NCI-H1694 (cell line): ENCODE data around the gene AMD1.
"Not testable (repeated sequence)": the region's sequence is repeated elsewhere in the genome, so short reads cannot be mapped to it uniquely, and the experiment has no call there.

Source experiments
- DNase-seq: peaks from one replicate; lab custom pipeline; 2025; lab: John Stamatoyannopoulos, UW

Gene AMD1

DNA sequence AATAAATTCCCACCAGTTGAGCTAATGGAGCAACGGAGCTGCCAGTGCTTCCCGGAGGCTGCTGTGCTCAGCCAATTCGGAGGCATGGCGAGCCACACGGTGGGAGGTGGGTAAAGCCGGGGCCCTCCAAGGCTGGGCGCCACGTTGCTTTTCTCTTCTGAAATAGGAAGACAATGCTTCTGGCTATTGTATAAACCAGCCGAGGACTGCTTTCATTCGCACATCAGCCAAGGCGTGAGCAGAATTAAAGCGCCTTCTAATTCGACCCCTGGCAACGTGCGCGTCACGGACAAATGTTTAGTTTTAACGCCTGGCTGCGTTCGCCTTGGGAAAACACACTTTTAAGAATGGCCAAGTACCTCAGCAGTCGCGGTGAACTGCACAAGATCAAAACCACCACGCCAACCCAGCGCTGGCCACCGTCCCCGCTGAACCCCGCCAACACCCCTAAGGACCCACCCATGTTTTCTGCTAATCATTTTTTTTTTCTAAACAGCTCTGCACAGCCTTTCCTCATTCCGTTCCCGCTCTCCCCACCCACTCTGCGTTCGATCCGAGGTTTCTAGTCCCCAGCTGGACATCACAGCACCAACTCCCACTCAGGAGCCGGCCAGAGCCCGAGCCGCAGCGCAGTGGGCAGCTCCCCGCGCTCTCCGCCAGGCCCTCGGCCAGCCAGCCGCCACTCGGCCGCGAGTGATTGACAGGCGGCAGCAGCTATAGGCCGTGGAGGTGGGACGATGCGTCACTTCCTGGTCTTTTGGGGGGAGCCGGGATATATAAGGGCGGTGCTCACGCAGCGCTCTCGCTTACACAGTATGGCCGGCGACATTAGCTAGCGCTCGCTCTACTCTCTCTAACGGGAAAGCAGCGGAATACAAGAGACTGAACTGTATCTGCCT, at the start of gene AMD1:
Gene AMD1 (plus strand): TSS at position 805 of the 899 bp plus-strand sequence. CDS start 321 bp downstream, outside the sequence.
- peak; percentile 89 for DNase-seq

GRCh38 chr6:110826236-110827129, 48.1 kb upstream of the AMD1 start:
- no peak for DNase-seq

DNA sequence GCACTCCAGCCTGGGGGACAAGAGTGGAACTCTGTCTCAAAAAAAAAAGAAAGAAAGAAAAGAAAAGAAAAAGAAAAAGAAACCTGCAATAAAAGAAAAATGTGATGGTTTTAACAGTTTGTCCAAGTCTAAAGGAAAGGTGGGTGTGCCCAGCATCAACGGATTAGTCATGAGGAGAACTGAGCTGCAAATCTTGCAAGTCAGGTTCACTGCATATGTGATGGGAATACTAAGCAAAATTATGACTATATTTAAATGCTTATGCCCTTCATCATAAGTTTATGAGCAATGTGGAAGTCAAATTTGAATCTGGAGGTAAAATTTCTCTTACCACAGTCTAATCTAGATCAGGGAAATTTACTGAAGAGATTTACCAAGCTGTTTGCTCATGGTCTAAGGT, 46.2 kb upstream of the AMD1 start:
- no peak for DNase-seq

- no peak for DNase-seq
Observed at GRCh38 chr6:110831405-110831804, 43.2 kb upstream of the AMD1 start.

DNA sequence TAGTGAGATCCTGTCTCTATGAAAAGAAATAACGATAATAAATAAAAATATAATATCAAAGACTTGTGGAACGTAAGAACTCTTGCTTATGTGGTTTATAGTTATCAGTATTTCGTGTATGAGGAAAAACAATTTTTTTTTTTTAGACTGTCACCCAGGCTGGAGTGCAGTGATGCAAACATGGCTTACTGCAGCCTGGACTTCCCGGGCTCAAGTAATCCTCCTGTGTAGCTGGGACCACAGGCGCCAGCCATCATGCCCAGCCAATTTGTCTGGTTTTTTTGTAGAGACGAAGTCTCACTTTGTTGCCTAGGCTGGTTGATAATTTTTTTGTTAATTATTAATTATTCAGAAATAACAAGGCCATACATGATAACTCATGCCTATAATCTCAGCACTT, 40.8 kb upstream of the AMD1 start:
- no peak for DNase-seq

DNA sequence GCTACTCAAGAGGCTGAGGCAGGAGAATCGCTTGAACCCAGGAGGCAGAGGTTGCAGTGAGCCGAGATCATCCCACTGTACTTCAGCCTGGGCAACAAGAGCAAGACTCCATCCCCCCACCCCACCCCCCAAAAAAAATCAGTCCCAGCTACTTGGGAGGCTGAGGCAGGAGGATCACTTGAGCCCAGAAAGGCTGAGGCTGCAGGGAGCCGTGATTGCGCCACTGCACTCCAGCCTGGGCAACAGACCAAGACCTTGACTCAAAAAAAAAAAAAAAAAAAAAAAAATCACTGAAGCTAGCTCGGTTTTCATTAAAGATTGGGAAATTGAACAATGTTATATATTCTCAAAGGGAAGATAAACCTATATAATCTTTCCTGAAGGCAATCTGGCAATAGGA, 38.8 kb upstream of the AMD1 start:
- DNase-seq, result not testable (repeated sequence)

GRCh38 chr6:110841266-110841665, 33.3 kb upstream of the AMD1 start:
- DNase-seq, result no peak

DNA sequence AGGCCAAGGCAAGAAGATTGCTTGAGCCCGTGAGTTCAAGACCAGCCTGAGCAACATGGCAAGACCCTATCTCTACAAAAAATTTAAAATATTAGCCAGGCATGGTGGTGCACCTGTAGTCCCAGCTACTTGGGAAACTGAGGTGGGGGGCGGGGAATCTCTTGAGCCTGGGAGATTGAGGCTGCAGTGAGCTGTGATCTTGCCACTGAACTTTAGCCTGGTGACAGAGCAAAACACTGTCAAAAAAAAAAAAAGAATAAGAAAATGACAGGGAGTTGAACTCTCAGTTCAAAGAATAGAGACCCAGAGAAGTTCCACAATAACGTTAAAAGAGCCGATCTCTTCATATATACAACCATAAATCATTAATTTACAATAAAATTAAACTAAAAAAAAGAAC, 24.8 kb upstream of the AMD1 start:
- no peak for DNase-seq

DNA sequence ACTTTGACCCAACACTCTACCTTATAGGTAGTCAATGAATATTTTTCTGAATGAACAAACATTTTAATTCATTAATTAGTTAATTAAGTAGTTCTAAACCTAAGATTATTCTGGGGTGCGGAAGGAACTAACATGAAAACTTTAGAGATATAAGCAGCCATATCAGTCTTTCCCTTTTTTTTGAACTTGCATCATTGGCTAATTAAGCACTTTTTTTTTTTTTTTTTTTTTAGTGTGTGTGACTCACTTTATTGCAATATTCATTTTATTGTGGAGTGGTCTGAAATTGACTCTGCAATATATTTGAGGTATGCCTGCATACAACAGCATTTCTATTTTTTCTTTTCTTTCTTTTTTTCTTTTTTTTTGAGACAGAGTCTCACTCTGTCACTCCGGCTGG, 21.8 kb upstream of the AMD1 start:
- no peak for DNase-seq

GRCh38 chr6:110853754-110854477, 20.7 kb upstream of the AMD1 start:
- no peak for DNase-seq

DNA sequence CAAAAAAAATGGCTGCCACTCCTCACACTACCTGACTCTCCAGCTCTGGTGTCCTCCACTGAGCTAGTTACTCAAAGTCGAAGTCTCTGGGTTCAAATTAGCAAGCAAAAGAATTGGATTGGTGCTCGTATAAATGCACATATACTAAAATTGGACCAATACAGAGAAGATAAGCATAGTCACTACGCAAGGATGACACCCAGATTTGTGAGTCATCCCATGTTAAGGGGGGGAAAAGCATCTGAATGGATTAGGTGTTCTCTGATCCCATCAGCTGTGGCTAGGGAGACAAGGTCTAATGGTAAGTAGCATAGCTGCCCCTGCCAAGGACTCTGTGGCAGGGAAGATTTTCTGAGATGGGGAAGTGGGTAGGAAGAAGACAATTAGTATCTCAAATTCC, 18.3 kb upstream of the AMD1 start:
- DNase-seq, result no peak

DNA sequence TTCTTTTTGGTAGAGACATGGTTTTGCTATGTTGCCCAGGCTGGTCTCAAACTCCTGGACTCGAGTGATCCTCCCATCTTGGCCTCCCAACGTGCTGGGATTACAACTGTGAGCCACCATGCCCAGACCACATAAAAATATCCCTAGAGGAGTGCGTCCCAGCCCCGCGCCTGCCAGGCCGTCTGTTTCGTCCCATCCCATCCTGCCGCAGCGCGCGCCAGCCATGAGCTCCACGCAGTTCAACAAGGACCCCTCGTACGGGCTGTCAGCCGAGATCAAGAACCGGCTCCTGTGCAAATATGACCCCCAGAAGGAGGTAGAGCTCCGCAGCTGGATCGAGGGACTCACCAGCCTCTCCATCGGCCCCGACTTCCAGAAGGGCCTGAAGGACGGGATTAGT, 16.6 kb upstream of the AMD1 start:
- no peak for DNase-seq

GRCh38 chr6:110858562-110859214, 15.9 kb upstream of the AMD1 start:
- no peak for DNase-seq

- DNase-seq, result no peak
Observed at GRCh38 chr6:110859335-110859792, 15.2 kb upstream of the AMD1 start.

DNA sequence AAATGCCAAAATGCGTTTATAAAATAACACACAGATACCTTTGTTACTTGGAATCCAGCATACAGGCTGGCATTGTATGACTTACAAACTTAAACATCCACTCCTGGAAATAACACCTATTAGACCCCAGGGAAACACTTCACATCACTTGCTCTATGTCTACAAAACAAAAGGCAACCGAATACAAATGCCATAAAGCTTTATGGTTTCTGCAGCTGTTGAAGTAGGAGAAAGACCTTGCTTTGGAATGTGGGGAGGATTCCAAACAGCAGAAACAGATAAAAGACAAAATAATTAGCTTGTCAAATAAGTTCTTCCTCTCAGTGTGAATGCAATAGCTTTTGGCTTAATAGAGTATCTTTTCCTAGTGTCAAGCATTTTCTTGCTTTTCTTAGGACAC, 9.8 kb upstream of the AMD1 start:
- DNase-seq, result no peak

- no peak for DNase-seq
Observed at GRCh38 chr6:110874880-110875547, 429 bp downstream of the AMD1 start.

DNA sequence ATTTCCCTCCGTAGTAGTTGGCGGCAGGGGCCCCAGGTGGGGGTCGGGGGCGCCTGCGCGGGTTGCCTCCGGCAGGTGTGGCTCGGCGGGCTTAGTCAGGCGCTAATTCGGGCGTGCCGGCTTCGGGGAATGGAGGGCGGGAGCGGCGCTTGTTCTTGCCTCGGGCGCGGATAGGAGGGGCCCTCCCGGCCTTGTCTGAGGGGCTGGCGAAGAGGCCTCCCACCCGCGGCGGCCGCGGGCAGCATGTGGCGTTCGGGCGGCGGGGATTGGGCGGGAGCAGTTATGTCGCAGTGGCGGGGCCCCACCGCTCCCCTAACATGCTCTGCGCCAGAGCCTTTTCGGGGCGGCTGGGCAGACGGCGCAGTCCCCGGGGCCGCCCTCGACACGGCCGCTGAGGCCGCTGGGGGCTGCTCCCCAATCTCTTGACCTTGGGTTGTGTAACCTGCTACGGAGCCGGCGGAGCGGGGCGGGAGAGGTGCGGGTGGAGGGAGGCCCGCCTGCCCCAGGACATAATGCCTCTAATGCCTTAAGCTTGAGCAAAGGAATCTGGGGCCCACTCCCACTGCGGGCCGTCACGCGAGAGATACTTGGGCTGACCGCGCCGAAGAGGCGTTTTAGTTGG, 1.1 kb downstream of the AMD1 start:
- no peak for DNase-seq

- DNase-seq, result peak; percentile 27
Observed at GRCh38 chr6:110876170-110876773, 1.7 kb downstream of the AMD1 start.

DNA sequence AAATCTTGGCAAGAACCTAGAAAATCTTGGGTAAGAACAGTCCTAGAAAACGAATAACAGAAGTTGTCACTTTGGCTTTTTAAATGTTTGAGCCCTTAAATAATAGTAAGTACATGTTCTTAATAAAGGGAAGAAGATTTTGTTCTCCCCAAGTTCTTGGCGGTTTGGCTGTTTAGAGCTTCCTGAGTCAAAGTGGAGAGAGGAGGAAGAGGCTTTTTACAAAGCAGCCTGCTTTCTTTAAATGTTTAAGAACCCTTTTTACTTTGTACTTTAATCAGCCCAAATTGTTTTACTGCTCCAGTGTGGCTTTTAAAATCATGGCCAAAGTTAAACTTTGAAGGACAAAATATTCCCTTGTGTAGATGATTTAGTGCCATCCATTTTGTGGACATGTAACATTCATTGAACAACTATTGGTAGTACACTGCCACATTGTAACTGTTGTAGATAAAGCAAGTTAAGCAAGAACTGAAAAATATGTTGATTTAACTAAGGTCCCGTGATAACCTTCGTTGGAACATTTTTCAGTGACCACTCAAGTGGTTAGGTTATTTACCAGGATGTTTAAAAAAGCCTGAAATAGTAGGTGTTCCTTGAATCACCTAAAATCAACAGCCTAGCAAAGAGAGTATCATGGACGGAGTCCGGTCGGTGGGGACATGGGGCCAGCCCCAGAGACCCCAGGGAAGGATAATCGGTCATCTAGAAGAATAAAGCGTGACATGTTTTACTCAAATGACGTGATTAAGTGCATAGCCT, 2.4 kb downstream of the AMD1 start:
- DNase-seq, result no peak
